HFFc6 (cell line): ENCODE data around the gene GRM4. TPM values are rescaled to one million over a fixed set of nuclear protein-coding genes. Genes with fewer than 3 reads are reported as not detected.

Source experiments
- DNase-seq: peaks from one replicate; pipeline ENCODE4 v3.0.0-alpha.2; 2018
- H3K27ac Mint-ChIP-seq: 2 replicates; pipeline ENCODE4 v1.8.0; 2020; ENCODE audit warnings: mild to moderate bottlenecking, mixed read lengths
- H3K27me3 Mint-ChIP-seq: 2 replicates; pipeline ENCODE4 v1.8.0; 2021; ENCODE audit warnings: mild to moderate bottlenecking, moderate library complexity, mixed read lengths; ENCODE audit not compliant: insufficient read depth
- H3K36me3 Mint-ChIP-seq: 2 replicates; pipeline ENCODE4 v1.8.0; 2021; ENCODE audit warnings: low read depth, mixed read lengths
- H3K4me1 Mint-ChIP-seq: 2 replicates; pipeline ENCODE4 v1.8.0; 2020; ENCODE audit warnings: low read depth, mixed read lengths
- H3K4me3 Mint-ChIP-seq: 2 replicates; pipeline ENCODE4 v1.8.0; 2020; ENCODE audit warnings: mild to moderate bottlenecking, moderate library complexity, mixed read lengths
- H3K9me3 Mint-ChIP-seq: 2 replicates; pipeline ENCODE4 v1.8.0; 2020; ENCODE audit warnings: mild to moderate bottlenecking, mixed read lengths
- total RNA-seq, 6 experiments: library from RNA; stranded (reverse); fragmentation: NEBNext Ultra II Directional; extraction: Animal tissue kit (Norgen Biotek cat#: 25700); gene quantifications; 2 replicates in 1 of 6; 3 replicates in 5 of 6; pipeline ENCODE4 v1.2.3, GENCODE V29; 2021
- TF ChIP-seq, protein P1 (sequence below): fragments of 200-600 bp; sonication (generic); IDR thresholded peaks from 2 replicates; pipeline ENCODE4 v1.5.0; 2021; ENCODE audit warnings: antibody characterized with exemption, mild to moderate bottlenecking

GRM4 gene
- total RNA-seq, 6 experiments from 2014 or later, result 0.12 to 0.14 TPM; not detected in 4

GRCh38 chr6:33984466-33985312 is 161.2 kb downstream of the GRM4 start:
- H3K9me3 Mint-ChIP-seq, result peaks cover 4% of the 10 kb centered on the region; the same call in 1 of the 2 replicates
- no peaks in the 10 kb centered on the region for H3K4me1 Mint-ChIP-seq
- H3K4me3 Mint-ChIP-seq, result no peak overlapping the region
- H3K27ac Mint-ChIP-seq, result no peak overlapping the region
- peaks cover 41% of the 10 kb centered on the region for H3K27me3 Mint-ChIP-seq
- TF ChIP-seq, protein P1, sequence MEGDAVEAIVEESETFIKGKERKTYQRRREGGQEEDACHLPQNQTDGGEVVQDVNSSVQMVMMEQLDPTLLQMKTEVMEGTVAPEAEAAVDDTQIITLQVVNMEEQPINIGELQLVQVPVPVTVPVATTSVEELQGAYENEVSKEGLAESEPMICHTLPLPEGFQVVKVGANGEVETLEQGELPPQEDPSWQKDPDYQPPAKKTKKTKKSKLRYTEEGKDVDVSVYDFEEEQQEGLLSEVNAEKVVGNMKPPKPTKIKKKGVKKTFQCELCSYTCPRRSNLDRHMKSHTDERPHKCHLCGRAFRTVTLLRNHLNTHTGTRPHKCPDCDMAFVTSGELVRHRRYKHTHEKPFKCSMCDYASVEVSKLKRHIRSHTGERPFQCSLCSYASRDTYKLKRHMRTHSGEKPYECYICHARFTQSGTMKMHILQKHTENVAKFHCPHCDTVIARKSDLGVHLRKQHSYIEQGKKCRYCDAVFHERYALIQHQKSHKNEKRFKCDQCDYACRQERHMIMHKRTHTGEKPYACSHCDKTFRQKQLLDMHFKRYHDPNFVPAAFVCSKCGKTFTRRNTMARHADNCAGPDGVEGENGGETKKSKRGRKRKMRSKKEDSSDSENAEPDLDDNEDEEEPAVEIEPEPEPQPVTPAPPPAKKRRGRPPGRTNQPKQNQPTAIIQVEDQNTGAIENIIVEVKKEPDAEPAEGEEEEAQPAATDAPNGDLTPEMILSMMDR, result no peak
- DNase-seq, result no peak
- no peaks in the 10 kb centered on the region for H3K36me3 Mint-ChIP-seq

DNA sequence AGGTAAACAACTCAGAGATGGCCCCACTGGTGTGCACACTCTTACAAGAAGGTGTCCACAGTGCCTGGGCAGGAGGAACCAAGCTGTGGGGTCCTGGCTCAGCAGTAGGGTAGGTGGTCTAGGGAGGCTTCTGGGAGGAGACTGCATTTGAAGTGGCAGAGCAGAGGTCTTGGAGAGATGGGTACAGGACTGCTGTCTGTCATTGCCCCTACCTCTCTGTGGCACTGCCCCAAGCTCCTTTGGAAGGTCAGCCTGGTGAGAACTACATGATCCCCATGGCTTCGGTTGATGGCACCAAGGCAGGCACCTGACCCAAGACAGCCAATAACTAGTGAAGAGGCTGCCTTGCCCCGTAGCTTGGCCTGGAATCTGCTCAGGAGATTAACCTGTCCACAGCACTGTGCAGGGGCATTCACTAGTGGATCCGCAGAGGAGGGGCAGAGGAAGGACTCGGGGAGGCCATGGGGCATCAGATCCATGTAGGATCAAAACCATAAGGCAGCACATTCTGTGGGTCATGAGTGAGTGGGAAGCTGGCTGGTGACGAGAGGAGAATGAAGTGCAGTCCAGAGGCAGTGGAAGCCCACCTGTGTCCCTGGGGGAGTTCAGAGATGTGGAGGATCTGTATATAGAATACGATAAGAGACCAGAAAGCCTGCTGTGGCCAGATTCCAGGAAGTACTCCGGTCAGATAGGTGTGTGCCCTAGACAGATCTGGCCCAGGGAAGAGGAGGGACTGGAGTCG is 162.0 kb downstream of the GRM4 start:
- TF ChIP-seq, protein P1, result no peak
- Mint-ChIP-seq H3K4me1 (no peaks in the 10 kb centered on the region), H3K27ac (no peak overlapping the region), H3K9me3 (peaks cover 4% of the 10 kb centered on the region; the same call in 1 of the 2 replicates), H3K27me3 (peaks cover 46% of the 10 kb centered on the region), H3K36me3 (no peaks in the 10 kb centered on the region), H3K4me3 (no peak overlapping the region)
- no peak for DNase-seq

DNA sequence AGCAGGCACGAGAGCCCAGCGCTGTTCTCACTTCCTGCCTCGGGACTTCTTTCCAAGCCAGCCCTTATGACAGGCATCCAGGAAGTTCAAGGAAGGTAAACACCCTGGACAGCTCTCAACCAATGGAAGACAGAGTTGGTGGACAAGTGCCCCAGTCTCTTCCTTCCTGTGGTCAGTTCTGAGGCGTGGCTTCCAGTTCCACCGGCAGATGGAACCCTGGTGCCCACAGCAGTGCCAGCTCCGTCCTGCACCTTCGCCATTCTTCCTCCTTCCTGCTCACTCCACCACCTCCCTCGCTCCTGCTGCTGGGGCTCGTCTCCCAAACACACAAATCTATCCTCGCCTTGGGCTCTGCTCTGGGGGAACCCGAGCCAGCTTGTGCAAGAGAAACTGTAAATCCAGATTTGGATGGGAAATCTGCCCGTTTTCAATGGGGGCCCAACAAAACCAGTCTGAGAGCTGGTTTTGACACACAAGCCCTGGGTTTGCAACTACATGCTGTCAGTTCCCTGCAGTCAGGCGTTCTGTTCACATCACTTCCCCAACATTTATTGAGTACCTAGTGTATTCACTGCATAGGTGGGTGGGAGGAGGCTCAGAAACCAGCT is 162.7 kb downstream of the GRM4 start:
- DNase-seq, result no peak
- Mint-ChIP-seq H3K27me3 (peaks cover 46% of the 10 kb centered on the region), H3K27ac (no peak overlapping the region), H3K9me3 (peaks cover 4% of the 10 kb centered on the region; the same call in 1 of the 2 replicates), H3K4me1 (no peaks in the 10 kb centered on the region), H3K36me3 (no peaks in the 10 kb centered on the region), H3K4me3 (no peak overlapping the region)
- TF ChIP-seq, protein P1, result no peak

DNA sequence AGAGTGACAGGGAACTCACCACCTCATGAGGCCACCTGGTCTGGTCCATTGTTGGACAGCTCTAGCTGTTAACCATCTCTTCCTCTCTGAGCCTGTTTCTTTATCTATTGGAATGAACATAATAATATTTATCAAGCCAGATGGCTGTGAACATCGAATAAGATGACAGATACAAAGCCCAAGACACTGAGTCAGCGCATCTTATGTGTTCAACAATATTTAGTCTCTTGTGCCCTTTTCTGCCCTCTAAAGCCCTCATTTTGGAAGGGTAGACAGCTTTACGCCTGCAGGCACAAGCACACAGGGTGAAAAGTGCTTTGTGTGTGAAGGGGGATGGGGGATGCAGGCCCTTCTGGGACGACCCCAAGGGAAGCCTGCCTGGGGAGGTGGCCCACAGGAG is 164.0 kb downstream of the GRM4 start:
- no peak for DNase-seq
- H3K9me3 Mint-ChIP-seq, result peaks cover 4% of the 10 kb centered on the region; the same call in 1 of the 2 replicates
- H3K4me3 Mint-ChIP-seq, result no peak overlapping the region
- no peak overlapping the region for H3K27ac Mint-ChIP-seq
- TF ChIP-seq, protein P1, result no peak
- no peaks in the 10 kb centered on the region for H3K4me1 Mint-ChIP-seq
- H3K27me3 Mint-ChIP-seq, result peaks cover 50% of the 10 kb centered on the region
- no peaks in the 10 kb centered on the region for H3K36me3 Mint-ChIP-seq

DNA sequence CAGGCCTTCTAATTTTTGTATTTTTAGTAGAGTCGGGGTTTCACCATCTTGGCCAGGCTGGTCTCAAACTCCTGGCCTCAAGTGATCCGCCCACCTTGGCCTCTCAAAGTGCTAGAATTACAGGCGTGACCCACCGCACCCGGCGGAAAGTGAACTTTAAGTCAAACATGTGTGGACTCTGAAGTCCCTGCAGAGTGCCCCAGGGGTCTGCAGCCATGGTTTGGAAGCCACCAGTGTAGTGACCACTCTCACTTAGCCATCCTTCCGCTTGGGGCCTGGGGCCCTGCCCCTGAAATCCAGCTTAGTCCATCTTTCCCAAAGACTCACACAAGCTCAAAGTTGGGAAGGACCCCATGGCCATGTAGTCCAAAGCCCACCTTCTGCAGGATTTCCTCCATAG is 164.5 kb downstream of the GRM4 start:
- peaks cover 54% of the 10 kb centered on the region for H3K27me3 Mint-ChIP-seq
- H3K27ac Mint-ChIP-seq, result no peak overlapping the region
- no peak overlapping the region for H3K4me3 Mint-ChIP-seq
- H3K4me1 Mint-ChIP-seq, result no peaks in the 10 kb centered on the region
- no peaks in the 10 kb centered on the region for H3K36me3 Mint-ChIP-seq
- H3K9me3 Mint-ChIP-seq, result peaks cover under 1% of the 10 kb centered on the region; the same call in 1 of the 2 replicates
- TF ChIP-seq, protein P1, result no peak
- DNase-seq, result no peak
